CD4-positive, alpha-beta T cell treated with Interleukin-17A for 1 hour (primary cell): ENCODE results near the gene C4A.
"Not testable (repeated sequence)": the region's sequence is repeated elsewhere in the genome, so short reads cannot be mapped to it uniquely, and the experiment has no call there.

Experiments
- DNase-seq: peaks from one replicate; pipeline ENCODE4 v3.0.0-alpha.2; 2020

The C4A gene

GRCh38 chr6:31980998-31981397 lies 859 bp upstream of the C4A start:
- not testable (repeated sequence) for DNase-seq

- DNase-seq: not testable (repeated sequence)
These were observed 7.5 kb downstream of the C4A start for GRCh38 chr6:31989363-31989762.

DNA sequence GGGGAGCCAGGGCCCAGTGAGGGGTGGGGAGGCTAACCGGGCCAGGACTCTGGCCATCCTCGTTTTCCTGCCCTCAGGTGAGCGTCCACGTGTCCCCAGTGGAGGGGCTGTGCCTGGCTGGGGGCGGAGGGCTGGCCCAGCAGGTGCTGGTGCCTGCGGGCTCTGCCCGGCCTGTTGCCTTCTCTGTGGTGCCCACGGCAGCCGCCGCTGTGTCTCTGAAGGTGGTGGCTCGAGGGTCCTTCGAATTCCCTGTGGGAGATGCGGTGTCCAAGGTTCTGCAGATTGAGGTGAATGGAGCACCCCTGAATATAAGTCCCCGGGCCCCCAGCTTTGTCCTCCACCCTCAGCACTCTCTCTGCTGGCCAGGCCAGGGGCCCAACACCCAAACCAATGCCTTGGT lies 12.6 kb downstream of the C4A start:
- DNase-seq: not testable (repeated sequence)

DNA sequence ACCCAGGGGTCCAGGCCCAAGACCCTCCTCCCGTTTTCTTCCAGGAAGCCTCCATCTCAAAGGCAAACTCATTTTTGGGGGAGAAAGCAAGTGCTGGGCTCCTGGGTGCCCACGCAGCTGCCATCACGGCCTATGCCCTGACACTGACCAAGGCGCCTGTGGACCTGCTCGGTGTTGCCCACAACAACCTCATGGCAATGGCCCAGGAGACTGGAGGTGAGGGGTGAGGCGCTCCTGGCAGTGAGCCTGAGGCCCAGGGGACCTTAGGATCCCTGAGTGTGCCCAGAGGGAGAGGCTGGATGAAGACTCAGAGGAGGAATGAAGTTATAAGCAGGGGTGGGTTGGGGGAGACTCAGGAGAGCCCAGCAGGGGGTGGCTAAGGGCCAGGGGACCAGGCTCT lies 14.5 kb downstream of the C4A start:
- DNase-seq: not testable (repeated sequence)

- not testable (repeated sequence) for DNase-seq
These were observed 20.9 kb downstream of the C4A start for GRCh38 chr6:32002546-32003268.

GRCh38 chr6:32003301-32003700 lies 21.4 kb downstream of the C4A start:
- not testable (repeated sequence) for DNase-seq

DNA sequence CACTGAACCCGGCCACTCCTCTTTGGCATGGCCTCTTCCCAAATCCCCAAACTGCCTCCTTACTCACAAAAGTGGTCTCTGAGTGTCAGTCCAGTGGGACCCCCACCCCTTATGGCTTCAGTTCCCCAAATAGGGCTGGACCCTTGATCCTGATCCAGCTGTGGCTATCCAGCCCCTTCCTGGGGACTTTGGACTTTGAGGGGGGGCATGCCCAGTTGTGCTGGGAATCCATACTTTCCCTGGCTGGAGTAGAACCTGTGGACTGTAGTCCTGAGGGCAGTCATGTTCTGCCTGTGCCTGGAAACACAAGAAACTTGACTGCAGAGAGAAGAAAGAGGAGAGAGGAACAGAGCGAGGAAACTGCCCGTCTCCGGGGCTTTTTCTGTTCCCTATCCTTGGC lies 22.5 kb downstream of the C4A start:
- not testable (repeated sequence) for DNase-seq

- DNase-seq: not testable (repeated sequence)
These were observed 23.1 kb downstream of the C4A start for GRCh38 chr6:32004864-32005537.

- DNase-seq: not testable (repeated sequence)
These were observed 23.7 kb downstream of the C4A start for GRCh38 chr6:32005538-32005880.

DNA sequence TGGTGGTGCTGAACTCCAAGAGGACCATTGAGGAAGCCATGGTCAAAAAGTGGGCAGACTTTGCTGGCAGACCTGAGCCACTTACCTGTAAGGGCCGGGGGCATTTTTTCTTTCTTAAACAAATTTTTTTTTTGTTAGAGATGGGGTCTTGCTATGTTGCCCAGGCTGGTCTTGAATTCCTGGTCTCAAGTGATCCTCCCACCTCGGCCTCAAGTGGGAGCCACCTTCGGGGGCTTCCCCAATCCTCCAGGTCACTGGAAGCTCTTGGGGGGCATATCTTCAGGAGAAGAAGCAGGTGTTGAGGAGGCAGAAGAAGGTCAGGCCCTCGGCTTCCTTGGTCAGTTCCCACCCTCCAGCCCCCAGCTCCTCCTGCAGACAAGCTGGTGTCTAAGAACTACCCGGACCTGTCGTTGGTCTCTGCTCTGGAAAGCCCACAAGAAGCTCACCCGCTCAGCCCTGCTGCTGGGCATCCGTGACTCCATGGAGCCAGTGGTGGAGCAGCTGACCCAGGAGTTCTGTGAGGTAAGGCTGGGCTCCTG lies 24.2 kb downstream of the C4A start:
- not testable (repeated sequence) for DNase-seq

DNA sequence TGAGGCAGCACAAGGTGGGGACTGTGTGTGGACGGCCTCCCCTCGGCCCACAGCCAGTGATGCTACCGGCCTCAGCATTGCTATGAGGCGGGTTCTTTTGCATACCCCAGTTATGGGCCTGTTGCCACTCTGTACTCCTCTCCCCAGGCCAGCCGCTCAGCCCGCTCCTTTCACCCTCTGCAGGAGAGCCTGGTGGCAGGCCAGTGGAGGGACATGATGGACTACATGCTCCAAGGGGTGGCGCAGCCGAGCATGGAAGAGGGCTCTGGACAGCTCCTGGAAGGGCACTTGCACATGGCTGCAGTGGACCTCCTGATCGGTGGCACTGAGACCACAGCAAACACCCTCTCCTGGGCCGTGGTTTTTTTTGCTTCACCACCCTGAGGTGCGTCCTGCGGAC lies 25.2 kb downstream of the C4A start:
- not testable (repeated sequence) for DNase-seq

- not testable (repeated sequence) for DNase-seq
These were observed 26.2 kb downstream of the C4A start for GRCh38 chr6:32008037-32008436.

GRCh38 chr6:32008616-32009015 lies 26.8 kb downstream of the C4A start:
- not testable (repeated sequence) for DNase-seq

DNA sequence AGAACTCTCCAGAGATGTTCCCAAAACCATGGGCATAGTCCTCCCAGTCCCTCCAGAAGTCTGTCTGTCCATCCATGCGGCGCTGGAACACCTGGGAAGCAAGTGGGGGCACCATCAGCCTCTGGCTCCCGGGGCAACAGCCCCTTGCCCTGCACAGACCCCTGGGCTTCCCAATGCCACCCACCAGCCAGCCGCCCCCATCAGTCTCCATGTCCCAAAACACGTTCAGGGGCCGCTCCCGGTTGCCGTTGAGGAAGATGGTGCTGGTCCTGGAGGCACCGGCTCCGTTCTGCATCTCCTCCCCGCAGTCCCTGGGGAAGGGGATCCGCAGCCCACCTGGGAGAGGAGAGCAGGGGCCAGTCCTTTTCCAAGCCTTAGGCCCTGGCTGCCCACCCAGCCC lies 27.7 kb downstream of the C4A start:
- not testable (repeated sequence) for DNase-seq

DNA sequence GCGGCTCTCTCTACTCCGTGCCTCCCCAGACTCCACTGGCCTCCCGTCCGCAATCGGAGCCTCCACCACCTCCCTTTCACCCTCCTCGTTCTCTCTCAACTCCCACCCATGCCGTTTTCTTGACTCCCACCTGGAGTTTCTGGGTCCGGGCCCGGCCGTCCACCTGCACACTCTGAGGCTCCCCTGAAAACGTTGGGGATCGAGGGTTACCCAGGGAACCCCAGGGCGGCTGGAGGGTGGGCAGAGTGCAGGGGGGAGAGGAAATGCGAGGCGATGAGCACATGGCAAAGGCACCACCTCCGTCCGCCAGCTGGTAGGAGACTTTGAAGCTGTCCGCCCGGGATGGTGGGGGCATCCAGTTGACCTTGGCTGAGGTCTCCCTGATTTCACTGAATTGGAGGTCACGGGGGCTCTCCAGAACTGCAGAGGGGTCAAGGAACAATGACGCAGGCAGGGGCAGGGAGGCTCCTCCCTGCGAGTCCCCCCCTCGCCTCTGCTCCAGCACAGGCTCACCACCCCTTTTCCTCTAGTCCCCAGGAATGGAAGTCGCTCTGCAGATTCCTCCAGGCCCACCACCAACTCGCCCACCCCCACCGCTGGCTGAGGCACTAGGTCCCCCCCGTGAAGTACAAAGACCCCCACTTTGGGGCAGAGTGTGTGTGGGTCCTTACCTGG lies 29.1 kb downstream of the C4A start:
- not testable (repeated sequence) for DNase-seq

DNA sequence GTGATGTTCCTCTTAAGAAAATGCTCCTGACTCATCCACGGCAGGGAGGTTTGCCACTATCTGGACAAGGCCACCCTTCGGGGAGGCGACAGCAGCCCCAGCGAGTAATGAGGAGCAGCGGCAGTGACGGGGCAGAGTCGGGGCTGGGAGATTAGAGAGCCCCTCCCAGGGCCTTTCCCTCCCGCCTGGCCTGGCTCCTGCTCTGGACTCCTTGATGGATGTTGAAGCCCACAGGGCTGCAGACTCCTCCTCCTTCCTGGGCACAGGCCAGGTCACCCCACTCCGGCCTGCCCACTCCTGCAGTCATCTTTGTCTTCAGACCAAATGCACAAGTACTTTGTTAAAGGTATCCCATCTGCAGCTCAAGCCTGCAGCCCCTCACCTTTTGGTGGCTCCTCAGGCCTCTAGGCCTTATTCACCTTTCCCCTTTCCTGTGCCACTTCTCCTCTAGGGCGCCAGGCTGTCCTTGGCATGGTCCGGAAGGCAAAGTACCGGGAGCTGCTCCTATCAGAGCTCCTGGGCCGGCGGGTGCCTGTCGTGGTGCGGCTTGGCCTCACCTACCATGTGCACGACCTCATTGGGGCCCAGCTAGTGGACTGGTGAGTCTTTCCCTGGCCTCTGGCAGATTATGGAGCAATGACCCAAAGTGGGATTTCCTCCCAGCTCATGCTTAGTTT lies 31.2 kb downstream of the C4A start:
- not testable (repeated sequence) for DNase-seq

DNA sequence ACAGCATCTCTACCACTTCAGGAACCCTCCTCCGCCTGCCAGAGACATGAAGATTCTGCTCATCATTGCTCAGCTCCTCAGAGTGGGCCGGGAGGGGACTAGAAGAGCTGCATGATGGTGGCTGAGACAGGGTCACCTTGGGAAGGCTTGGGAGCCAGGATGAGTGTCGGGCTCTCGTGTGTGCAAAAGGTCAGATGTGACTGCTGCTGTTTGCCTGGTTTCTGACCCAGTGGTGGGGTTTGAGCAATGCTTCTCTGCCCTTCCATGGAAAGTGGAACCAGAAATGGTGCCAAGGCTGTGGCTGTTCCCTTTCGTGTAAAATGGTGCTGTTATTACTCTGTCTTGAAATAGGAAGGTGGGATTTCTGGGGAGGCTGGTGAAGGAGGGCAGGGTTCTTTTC lies 31.9 kb downstream of the C4A start:
- DNase-seq: not testable (repeated sequence)

DNA sequence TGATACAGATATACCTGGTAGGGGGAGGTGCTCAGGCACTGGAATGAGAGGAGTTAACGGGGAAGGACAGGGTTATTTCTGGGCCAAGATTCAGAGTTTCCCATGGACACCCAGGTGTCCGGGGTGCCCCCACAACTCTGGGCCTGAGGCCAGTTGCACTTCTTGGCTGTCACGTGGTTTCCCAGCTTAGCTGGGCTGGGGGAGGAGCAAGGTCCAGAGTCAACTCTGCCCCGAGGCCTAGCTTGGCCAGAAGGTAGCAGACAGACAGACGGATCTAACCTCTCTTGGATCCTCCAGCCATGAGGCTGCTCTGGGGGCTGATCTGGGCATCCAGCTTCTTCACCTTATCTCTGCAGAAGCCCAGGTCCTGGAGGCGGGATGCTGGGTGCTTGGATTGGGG lies 32.7 kb downstream of the C4A start, which contains the start of gene C4B:
TSS of gene C4B (plus strand) at position 249 of the 400 bp plus-strand sequence. CDS start at position 300, 51 bp downstream.
- not testable (repeated sequence) for DNase-seq

DNA sequence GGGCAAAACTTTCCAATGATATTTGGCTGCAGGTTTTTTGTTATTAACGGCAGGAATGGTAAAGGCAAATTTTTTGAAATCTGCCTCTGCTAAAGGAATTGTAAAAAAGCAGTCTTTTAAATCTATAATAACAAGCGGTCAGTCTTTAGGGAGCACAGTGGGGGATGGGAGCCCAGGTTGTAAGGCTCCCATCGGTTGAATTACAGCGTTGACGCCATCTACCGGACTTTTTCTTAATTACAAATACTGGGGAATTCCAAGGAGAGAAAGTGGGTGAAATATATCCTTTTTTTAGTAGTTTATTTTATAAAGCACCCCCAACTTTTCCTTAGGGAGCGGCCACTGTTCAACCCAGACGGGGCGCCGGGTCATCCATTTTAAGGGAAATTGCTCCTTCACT lies 40.2 kb downstream of the C4A start:
- not testable (repeated sequence) for DNase-seq

- DNase-seq: not testable (repeated sequence)
These were observed 46.8 kb downstream of the C4A start for GRCh38 chr6:32028631-32029030.

- not testable (repeated sequence) for DNase-seq
These were observed 47.7 kb downstream of the C4A start for GRCh38 chr6:32029553-32029952.

GRCh38 chr6:32035283-32036013 lies 53.6 kb downstream of the C4A start:
- DNase-seq: not testable (repeated sequence)
